Ovary (tissue), 3 donors: Measurements from ENCODE around the gene MEMO1.

ENCODE experiments used
- EP300 ChIP-seq: sonication (generic); formaldehyde crosslinking; IDR thresholded peaks from one replicate; pipeline ENCODE4 v1.6.1; 2017; ENCODE audit warnings: antibody characterized with exemption
- TF ChIP-seq, protein P1 (sequence below), 3 donors: fragments of 450-650 bp in 2 of 3; fragments of 200-600 bp in 1 of 3; IDR thresholded peaks; one replicate each; pipeline versions ENCODE4 v1.5.1 to v1.8.0; 2016 to 2022; ENCODE audit warnings: antibody characterized with exemption in 3 of 3, mild to moderate bottlenecking in 1 of 3
- donor health status: DM: no; HTN: no; CAD: no.

DNA sequence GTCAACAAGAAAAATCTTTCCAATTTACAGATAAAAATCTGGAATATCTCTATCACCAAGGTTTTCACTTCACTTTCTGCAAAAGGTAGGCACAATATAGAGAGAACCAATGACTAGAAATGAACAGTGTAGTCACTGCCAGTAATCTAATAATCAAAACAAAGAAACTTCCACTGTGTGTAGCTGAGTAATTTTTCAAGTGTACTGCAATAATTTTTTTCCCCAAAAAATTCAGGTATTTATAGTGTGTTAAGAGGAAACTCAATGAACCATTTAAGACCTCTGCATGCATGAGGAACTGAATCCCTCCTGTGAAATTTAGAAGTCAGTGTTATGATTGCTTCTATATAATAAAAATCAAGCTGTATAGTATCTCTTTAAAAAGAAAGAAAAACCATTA, 121.8 kb downstream of the MEMO1 start:
- TF ChIP-seq, protein P1, sequence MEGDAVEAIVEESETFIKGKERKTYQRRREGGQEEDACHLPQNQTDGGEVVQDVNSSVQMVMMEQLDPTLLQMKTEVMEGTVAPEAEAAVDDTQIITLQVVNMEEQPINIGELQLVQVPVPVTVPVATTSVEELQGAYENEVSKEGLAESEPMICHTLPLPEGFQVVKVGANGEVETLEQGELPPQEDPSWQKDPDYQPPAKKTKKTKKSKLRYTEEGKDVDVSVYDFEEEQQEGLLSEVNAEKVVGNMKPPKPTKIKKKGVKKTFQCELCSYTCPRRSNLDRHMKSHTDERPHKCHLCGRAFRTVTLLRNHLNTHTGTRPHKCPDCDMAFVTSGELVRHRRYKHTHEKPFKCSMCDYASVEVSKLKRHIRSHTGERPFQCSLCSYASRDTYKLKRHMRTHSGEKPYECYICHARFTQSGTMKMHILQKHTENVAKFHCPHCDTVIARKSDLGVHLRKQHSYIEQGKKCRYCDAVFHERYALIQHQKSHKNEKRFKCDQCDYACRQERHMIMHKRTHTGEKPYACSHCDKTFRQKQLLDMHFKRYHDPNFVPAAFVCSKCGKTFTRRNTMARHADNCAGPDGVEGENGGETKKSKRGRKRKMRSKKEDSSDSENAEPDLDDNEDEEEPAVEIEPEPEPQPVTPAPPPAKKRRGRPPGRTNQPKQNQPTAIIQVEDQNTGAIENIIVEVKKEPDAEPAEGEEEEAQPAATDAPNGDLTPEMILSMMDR (IDR thresholded peaks at IDR 0.05), result no peak
- TF ChIP-seq EP300, result no peak
